ENCODE results near the gene NPY1R. TPM values are rescaled to one million over a fixed set of nuclear protein-coding genes. Genes with fewer than 3 reads are reported as not detected.

NPY1R gene
- polyA plus RNA-seq, 3 donors, result not detected

GRCh38 chr4:163353054-163353453 lies 20.7 kb upstream of the NPY1R start:
- DNase-seq, result no peak
- Histone ChIP-seq H3K4me1 (ENCODE audit: control insufficient read depth in 1 of 2, insufficient read depth in 2 of 2, low read length in 2 of 2) (no peaks in the 10 kb centered on the region), H3K27me3 (ENCODE audit: control insufficient read depth in 2 of 2, insufficient read depth in 2 of 2, low read length in 2 of 2) (no peaks in the 10 kb centered on the region), H3K4me3 (replicated peaks in 1 of 3; ENCODE audit: low read depth in 2 of 3, low read length in 3 of 3) (no peak overlapping the region), H2AFZ (ENCODE audit: insufficient read depth, low read depth, low read length, poor library complexity, severe bottlenecking) (no peak overlapping the region), H3K79me2 (ENCODE audit: insufficient read depth, low read length) (no peaks in the 10 kb centered on the region), H3K9ac (ENCODE audit: insufficient read depth, low read length, poor library complexity, severe bottlenecking) (no peak overlapping the region), H4K20me1 (ENCODE audit: insufficient read depth, low read length) (no peaks in the 10 kb centered on the region), H3K27ac (ENCODE audit: low read depth in 1 of 2, low read length in 2 of 2) (no peak overlapping the region), H3K4me2 (replicated peaks; ENCODE audit: extremely low read depth, low read length, poor library complexity, severe bottlenecking) (no peak overlapping the region), H3K36me3 (replicated peaks in 1 of 2; ENCODE audit: control insufficient read depth in 1 of 2, insufficient read depth in 2 of 2, low read length in 2 of 2) (no peaks in the 10 kb centered on the region), H3K9me3 (replicated peaks in 1 of 2; ENCODE audit: control insufficient read depth in 1 of 2, insufficient read depth in 1 of 2, low read length in 2 of 2) (no peaks in the 10 kb centered on the region)
- 60% methylated on average over 2 of the region's 3 CpGs for WGBS (ENCODE audit: insufficient coverage)
- TF ChIP-seq CTCF (IDR thresholded peaks at IDR 0.05), result no peak
- Mint-ChIP-seq H3K4me1 (no peaks in the 10 kb centered on the region), H3K36me3 (no peaks in the 10 kb centered on the region), H3K27me3 (ENCODE audit: low read depth in 3 of 3) (peaks cover 0 to 8% (median 3%) of the 10 kb centered on the region in 3 donors), H3K9me3 (peaks cover 0 to 6% (median 0%) of the 10 kb centered on the region in 7 donors), H3K4me3 (no peak overlapping the region), H3K27ac (no peak overlapping the region)
- intact Hi-C loops (cut with micrococcal nuclease), result no loop called here

GRCh38 chr4:163350672-163351071 lies 18.3 kb upstream of the NPY1R start:
- no peak overlapping the region for H3K4me3 ChIP-seq (replicated peaks in 1 of 3; ENCODE audit: low read depth in 2 of 3, low read length in 3 of 3)
- H3K9ac ChIP-seq (ENCODE audit: insufficient read depth, low read length, poor library complexity, severe bottlenecking), result no peak overlapping the region
- no peak overlapping the region for H3K4me2 ChIP-seq (replicated peaks; ENCODE audit: extremely low read depth, low read length, poor library complexity, severe bottlenecking)
- H3K27ac Mint-ChIP-seq, result no peak overlapping the region
- no peaks in the 10 kb centered on the region for H3K4me1 Mint-ChIP-seq
- no peaks in the 10 kb centered on the region for H3K79me2 ChIP-seq (ENCODE audit: insufficient read depth, low read length)
- peaks cover 8 to 15% (median 11%) of the 10 kb centered on the region in 3 donors for H3K27me3 Mint-ChIP-seq (ENCODE audit: low read depth in 3 of 3)
- intact Hi-C loops (cut with micrococcal nuclease), result no loop called here
- TF ChIP-seq CTCF (IDR thresholded peaks at IDR 0.05), result no peak
- no peaks in the 10 kb centered on the region for H3K9me3 ChIP-seq (replicated peaks in 1 of 2; ENCODE audit: control insufficient read depth in 1 of 2, insufficient read depth in 1 of 2, low read length in 2 of 2)
- H4K20me1 ChIP-seq (ENCODE audit: insufficient read depth, low read length), result no peaks in the 10 kb centered on the region
- H2AFZ ChIP-seq (ENCODE audit: insufficient read depth, low read depth, low read length, poor library complexity, severe bottlenecking), result no peak overlapping the region
- H3K36me3 Mint-ChIP-seq, result no peaks in the 10 kb centered on the region
- no peak overlapping the region for H3K27ac ChIP-seq (ENCODE audit: low read depth in 1 of 2, low read length in 2 of 2)
- H3K4me3 Mint-ChIP-seq, result no peak overlapping the region
- no peaks in the 10 kb centered on the region for H3K36me3 ChIP-seq (replicated peaks in 1 of 2; ENCODE audit: control insufficient read depth in 1 of 2, insufficient read depth in 2 of 2, low read length in 2 of 2)
- no peaks in the 10 kb centered on the region for H3K4me1 ChIP-seq (ENCODE audit: control insufficient read depth in 1 of 2, insufficient read depth in 2 of 2, low read length in 2 of 2)
- peaks cover 0 to 6% (median 0%) of the 10 kb centered on the region in 7 donors for H3K9me3 Mint-ChIP-seq
- H3K27me3 ChIP-seq (ENCODE audit: control insufficient read depth in 2 of 2, insufficient read depth in 2 of 2, low read length in 2 of 2), result peaks cover 14 to 18% of the 10 kb centered on the region in 2 donors
- DNase-seq, result no peak

Data from CD14-positive monocyte (primary cell).